Hypothalamus (tissue), 51 donors: Measurements from ENCODE around the gene CCDC18.
"Not testable (repeated sequence)": the region's sequence is repeated elsewhere in the genome, so short reads cannot be mapped to it uniquely, and the experiment has no call there.

Experiments used
- DNase-seq, 51 donors: peaks; one replicate each; lab custom pipeline; 2025; lab: John Stamatoyannopoulos, UW

CCDC18 gene

DNA sequence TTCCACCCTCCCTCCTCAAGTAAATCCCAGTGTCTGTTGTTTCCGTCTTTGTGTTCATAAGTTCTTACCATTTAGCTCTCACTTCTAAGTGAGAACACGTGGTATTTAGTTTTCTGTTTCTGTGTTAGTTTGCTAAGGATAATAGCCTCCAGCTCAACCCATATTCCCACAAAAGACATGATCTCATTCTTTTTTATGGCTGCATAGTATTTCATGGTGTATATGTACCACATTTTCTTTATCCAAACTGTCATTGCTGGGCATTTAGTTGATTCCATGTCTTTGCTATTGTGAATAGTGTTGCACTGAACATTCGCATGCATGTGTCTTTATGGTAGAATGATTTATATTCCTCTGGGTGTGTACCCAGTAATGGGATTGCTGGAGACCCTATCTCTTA lies 5.9 kb upstream of the CCDC18 start:
- DNase-seq: not testable (repeated sequence)

GRCh38 chr1:93177991-93178390 lies 2.5 kb upstream of the CCDC18 start:
- no peak for DNase-seq

- no peak for DNase-seq
Measured at GRCh38 chr1:93178418-93178817, 2.1 kb upstream of the CCDC18 start.

GRCh38 chr1:93179886-93180722 lies 420 bp upstream of the CCDC18 start, which contains the start of gene TMED5:
TSS of gene TMED5 (minus strand) at chr1:93180413. CDS start at chr1:93180242, 171 bp downstream.
- peak; percentile 69 to 98 (median 96) for DNase-seq

DNA sequence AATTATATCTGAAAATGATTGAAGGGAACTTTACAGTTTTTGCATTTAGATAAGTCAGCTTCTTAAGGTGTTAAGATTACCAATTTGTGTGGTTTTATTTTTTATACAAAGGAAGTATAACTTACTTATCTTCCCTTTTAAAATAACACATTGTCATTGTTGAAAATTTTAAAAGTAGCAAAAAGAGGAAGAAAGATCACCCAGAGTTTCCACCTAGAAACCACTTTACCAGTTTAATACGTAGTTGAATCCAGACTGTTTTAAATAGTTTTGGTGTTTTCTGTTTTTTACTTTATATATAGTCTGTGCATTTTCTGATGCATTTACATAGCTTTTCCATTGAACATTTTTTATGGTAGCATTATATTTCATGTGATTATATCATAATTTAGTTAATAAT lies 6.1 kb downstream of the CCDC18 start:
- no peak for DNase-seq

- DNase-seq: no peak
Measured at GRCh38 chr1:93190432-93190831, 9.9 kb downstream of the CCDC18 start.

- no peak for DNase-seq
Measured at GRCh38 chr1:93194231-93194990, 13.9 kb downstream of the CCDC18 start.

DNA sequence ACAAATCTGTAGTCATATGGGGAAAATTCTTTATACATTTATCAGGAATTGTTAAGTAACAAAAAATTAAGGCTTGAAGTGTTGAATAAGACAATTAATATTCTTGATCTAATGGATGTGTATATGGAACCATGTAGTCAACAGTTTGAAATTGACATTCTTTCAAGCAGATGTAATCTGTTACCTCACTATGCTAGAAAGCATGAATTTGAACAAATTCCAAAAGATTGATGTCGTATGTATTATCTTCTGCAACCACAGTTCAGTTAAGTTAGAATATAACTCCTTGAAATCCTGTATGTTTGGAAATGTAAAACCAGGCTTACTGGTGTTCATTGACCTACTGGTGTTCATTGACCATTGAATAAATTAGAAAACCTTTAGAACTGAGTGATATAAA lies 16.1 kb downstream of the CCDC18 start:
- DNase-seq: no peak

- DNase-seq: no peak
Measured at GRCh38 chr1:93199150-93199549, 18.6 kb downstream of the CCDC18 start.

DNA sequence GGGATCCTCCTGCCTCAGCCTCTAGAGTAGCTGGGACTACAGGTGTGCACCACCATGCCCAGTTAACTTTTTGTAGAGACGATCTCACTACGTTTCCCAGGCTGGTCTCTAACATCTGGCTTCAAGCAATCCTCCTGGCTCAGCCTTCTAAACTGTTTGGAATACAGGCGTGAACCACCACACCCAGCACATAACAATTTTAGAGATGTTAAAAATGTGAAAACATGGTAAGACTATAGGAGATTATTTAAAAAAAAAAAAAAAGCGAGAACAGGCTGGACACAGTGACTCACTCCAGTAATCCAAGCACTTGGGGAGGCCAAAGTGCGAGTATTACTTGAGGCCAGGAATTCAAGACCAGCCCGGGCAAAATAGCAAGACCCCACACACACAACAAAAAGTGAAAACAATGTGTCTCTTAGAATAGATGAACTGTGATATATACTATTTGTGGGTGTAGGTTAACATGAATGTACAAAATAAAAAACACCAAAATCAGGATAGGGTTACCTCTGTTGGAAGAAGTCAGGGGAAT lies 19.6 kb downstream of the CCDC18 start:
- no peak for DNase-seq

DNA sequence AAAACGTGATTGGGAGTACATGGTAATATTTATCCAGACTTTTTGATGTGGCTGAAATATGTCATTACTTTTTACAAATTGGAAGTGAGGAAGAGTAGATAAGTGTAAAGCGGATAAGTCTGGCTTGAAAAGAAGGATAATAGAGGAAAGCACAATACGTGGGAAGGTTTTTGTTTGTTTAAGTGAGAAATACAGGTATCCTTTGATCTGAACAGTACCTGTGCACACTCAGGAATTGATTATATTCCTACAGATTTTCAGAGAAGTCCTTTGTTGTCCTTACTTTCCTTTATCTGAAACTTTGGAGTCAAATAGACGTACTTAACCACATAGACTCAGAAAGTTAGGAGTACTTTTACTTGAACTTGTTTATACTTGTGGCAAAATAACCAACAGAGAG lies 20.2 kb downstream of the CCDC18 start:
- no peak for DNase-seq

DNA sequence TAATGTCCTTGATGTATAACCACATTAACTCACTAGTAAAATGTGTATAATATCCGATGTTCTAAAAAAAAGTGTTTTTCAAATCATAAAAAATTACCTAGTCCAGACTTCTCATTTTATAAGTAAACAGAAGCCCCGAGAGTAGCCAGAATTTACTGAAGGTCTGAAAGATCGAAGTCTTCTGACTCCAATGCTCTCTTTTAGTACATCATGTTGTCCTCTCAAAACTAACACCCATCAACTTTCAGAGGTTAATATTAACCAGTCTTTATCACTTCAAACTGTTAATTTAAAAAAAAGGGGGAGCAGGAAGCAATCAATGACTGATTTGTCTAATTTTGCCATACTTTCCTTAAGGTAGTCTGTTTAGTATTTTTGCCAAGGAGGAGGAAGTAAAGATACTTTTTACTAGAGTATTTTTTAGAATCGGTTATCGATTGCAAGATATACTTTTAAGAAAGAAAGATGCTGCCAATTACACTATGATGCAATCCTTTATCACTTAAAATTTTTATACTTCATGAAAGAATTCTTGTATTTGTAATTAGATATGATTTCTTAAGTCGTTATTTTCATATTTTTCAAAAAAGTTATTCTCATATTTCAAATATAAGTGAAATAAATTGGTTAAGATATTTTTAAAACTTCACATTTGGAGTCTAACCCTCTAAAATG lies 25.5 kb downstream of the CCDC18 start:
- no peak for DNase-seq

GRCh38 chr1:93206567-93206954 lies 26.0 kb downstream of the CCDC18 start:
- no peak for DNase-seq

- no peak for DNase-seq
Measured at GRCh38 chr1:93207211-93207610, 26.7 kb downstream of the CCDC18 start.

- DNase-seq: no peak
Measured at GRCh38 chr1:93215322-93215721, 34.8 kb downstream of the CCDC18 start.

DNA sequence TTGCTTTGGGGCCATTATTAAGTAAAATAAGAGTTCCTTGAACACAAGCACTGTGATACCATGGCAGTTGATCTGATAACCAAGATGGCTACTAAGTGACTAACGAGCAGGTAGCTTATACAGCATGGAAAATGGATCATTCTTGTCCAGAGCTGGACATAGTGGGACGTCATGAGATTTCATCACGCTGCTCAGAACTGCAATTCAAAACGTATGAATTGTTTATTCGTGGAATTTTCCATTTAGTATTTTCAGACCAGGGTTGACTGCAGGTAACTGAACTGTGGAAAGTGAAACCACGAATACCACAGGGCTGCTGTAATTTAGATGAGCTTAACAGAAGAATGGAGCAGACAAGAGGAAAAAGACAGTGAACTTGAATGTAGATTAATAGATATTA lies 38.9 kb downstream of the CCDC18 start:
- no peak for DNase-seq

- DNase-seq: not testable (repeated sequence)
Measured at GRCh38 chr1:93220716-93221115, 40.2 kb downstream of the CCDC18 start.

GRCh38 chr1:93221913-93222312 lies 41.4 kb downstream of the CCDC18 start:
- DNase-seq: no peak

DNA sequence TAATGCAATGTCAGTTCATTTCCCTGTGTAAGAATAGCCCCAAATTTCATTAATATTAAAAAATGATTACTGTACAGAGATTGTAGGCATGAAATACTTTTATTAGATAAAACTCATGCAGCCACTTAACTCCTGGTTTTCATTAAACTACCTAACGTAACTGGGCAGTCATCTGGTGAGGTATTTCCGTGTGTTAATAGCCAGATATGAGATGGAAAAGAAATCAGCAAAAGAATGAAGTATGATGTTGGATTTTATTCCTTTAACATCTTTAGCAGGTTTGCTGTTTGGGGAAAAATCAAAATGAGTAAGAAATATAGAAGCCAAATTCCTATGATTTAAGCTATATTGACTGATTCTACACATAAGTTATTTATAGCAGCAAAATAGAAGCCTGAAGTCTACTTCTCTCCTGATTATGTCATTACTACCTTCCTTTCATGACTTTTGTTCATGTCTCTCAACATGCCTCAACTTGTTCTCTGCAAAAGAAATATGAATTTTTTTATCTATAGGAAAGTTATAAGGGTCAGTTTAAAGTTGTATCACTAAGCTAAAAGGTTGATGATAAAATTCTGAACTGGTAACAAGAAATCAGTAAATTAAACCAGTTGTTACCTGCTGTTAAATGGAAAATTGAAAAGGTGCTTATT lies 42.6 kb downstream of the CCDC18 start:
- no peak for DNase-seq

GRCh38 chr1:93235261-93235660 lies 54.7 kb downstream of the CCDC18 start:
- no peak for DNase-seq

DNA sequence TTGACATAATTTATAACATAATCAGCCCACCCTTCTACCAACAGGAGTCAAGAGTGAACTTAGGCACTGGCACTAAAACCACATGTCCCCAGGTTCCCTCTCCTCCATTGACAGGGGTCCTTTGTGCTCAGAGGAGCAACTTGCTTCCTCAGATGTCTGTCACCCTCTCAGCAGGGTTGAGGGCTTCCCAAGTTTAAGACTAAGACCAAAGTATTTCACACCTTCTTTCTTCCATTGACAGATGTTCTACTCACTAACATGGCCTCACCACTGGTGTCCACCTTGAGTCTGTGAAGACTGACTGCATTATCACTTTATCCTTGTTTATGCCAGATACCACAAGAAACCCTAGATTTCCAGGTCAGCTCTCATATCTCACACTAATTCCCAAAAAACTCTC lies 56.5 kb downstream of the CCDC18 start:
- DNase-seq: no peak
